ENCODE measurements around the gene SPDYE1.
"Not testable (repeated sequence)": the region's sequence is repeated elsewhere in the genome, so short reads cannot be mapped to it uniquely, and the experiment has no call there.

- not testable (repeated sequence) for TF ChIP-seq CTCF (optimal IDR thresholded peaks at IDR 0.05 in 1 of 3, IDR thresholded peaks at IDR 0.05 in 1 of 3, conservative IDR thresholded peaks at IDR 0.05 in 1 of 3; ENCODE audit: extremely low read depth in 1 of 3, insufficient read depth in 2 of 3, low read length in 3 of 3); EZH2 (IDR thresholded peaks at IDR 0.05; ENCODE audit: low read length)
Measured at GRCh38 chr7:43994681-43995080, 3.0 kb upstream of the SPDYE1 start.

All from keratinocyte (primary cell).